Left cardiac atrium (tissue), 4 donors: Measurements from ENCODE around the gene NYAP1. TPM values are rescaled to one million over a fixed set of nuclear protein-coding genes. Genes with fewer than 3 reads are reported as not detected.

Experiments
- ATAC-seq, 2 donors: fragments of 200-7000 bp; cut with Tn5 transposase; one replicate each; pipeline ENCODE4 v1.9.1; 2020; ENCODE audit warnings: mild to moderate bottlenecking in 2 of 2, moderate library complexity in 2 of 2
- DNase-seq: peaks from one replicate; pipeline ENCODE4 v3.0.0-alpha.2; 2020
- intact Hi-C, 2 donors: fragments of 100-400 bp; cut with DNase I; formaldehyde crosslinking; loops; one replicate each; pipeline versions ENCODE4 v1.14.1 to v1.15.1; 2022 to 2023
- total RNA-seq, 2 donors: library from RNA; stranded (reverse); fragmentation: NEBNext Ultra II Directional; extraction: Animal tissue kit (Norgen Biotek cat#: 25700); gene quantifications; one replicate each; pipeline ENCODE4 v1.2.1, GENCODE V29; 2021
- donor health status: DM: no; HTN: yes; CAD: no.
- donor health status: DM: no; HTN: yes; CAD: no; lungs with severe emphysema.
- donor health status: DM: yes; HTN: yes; CAD: no.
- donor health status: Dilated cardiomyopathy.

The NYAP1 gene
- total RNA-seq, 2 donors from 2014 or later: 0.59 to 0.97 TPM

GRCh38 chr7:100476903-100477870 lies 6.5 kb upstream of the NYAP1 start:
- no peak for ATAC-seq
- DNase-seq: no peak
- intact Hi-C loops: loop anchor here in 1 of 2 donors (5.0 kb wide), 2 partner anchors 70 to 215 kb away; partner anchors contain the start of gene GIGYF1

GRCh38 chr7:100477871-100478267 lies 5.9 kb upstream of the NYAP1 start:
- intact Hi-C loops: loop anchor here in 1 of 2 donors (5.0 kb wide), 2 partner anchors 69 to 214 kb away; partner anchors contain the start of gene GIGYF1

GRCh38 chr7:100478958-100479660 lies 4.6 kb upstream of the NYAP1 start, which contains the start of gene TSC22D4:
TSC22D4 (minus strand) TSS chr7:100479214; CDS start chr7:100478038, 1,176 bp downstream.
- DNase-seq (peak; percentile 91), ATAC-seq (peak; percentile 87 to 93)
- intact Hi-C loops: loop anchor here in 1 of 2 donors (5.0 kb wide), 2 partner anchors 68 to 213 kb away; partner anchors contain the start of gene GIGYF1

More at GRCh38 chr7:100477871-100478267, 5.9 kb upstream of the NYAP1 start:
- no peak for ATAC-seq
- no peak for DNase-seq

DNA sequence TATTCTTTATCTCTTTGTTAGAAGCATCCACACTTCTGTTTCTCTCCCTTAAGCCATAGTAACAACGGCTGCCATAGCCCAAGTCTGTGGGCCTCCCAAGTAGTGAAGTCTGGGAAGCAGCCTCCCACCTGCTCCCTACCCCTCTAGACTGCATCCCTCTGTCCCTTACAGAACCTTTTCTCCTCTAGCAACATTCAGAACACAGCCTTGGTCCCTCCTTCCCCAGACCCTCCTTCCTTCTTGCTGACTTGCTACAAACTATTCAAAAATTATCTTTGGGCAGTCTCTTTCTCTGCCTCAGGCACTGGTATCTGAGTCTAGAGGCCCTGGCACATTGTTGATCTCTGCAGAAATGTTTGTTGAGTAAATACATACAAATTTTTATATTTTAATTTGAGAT lies 2.3 kb upstream of the NYAP1 start:
- DNase-seq (no peak), ATAC-seq (no peak)
- intact Hi-C loops: no loop called here

DNA sequence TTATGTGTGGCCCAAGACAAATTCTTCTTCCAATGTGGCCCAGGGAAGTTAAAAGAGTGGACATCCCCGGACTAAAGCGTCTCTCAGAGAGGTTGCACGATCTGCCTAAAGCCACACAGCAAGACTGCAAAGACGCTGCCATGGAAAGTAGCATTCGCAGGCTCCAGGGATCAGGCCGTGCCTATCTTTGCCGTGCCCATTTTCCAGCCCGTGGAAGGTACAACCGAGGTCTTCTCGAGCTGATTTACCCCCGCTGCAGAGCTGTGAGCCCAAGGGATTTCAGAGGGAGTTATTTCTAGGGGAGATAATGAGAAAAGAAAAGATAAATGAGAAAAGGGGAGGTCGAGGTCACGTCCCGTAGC lies 1.0 kb upstream of the NYAP1 start:
- DNase-seq: no peak
- ATAC-seq: no peak
- intact Hi-C loops: no loop called here

GRCh38 chr7:100483090-100483721 lies 521 bp upstream of the NYAP1 start:
- DNase-seq: peak; percentile 74
- intact Hi-C loops: no loop called here
- ATAC-seq: peak; percentile 51 to 60

- ATAC-seq: peak in 1 of 2 donors; percentile 2
- intact Hi-C loops: no loop called here
- DNase-seq: no peak
Observed at GRCh38 chr7:100484673-100485045, 932 bp downstream of the NYAP1 start.

- ATAC-seq (no peak), DNase-seq (no peak)
- intact Hi-C loops: no loop called here
Observed at GRCh38 chr7:100485471-100485876, 1.7 kb downstream of the NYAP1 start.

- no peak for ATAC-seq
Observed at GRCh38 chr7:100486111-100486636, 2.4 kb downstream of the NYAP1 start.

DNA sequence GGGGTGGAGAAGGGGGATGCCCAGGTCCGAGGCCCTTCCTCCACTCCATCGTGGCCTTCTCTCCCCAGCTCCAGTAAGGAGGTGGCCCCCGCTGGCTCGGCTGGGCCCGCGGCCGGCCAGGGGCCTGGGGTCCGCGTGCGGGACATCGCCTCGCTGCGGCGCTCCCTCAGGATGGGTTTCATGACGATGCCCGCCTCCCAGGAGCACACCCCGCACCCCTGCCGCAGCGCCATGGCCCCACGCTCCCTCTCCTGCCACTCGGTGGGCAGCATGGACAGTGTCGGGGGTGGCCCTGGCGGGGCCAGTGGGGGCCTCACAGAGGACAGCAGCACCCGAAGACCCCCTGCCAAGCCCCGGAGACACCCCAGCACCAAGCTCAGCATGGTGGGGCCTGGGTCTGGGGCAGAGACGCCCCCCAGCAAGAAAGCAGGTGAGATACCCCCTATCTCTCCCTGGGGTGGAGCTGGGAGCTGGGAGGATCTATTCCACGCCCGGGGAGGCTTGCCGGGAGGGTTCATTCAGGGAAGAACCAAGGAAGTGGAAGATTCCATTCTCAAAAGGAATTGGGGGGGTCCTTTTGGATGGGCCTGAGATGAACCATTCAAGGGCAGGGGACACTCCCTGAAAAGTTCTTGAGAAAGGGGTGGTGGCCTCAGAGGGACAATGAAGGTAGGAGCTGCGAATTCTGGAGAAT lies 3.2 kb downstream of the NYAP1 start:
- ATAC-seq: no peak
- DNase-seq: no peak
- intact Hi-C loops: no loop called here

More at GRCh38 chr7:100486111-100486636, 2.4 kb downstream of the NYAP1 start:
- intact Hi-C loops: no loop called here
- no peak for DNase-seq

- ATAC-seq (no peak), DNase-seq (no peak)
- intact Hi-C loops: no loop called here
Observed at GRCh38 chr7:100488333-100489095, 4.8 kb downstream of the NYAP1 start.

DNA sequence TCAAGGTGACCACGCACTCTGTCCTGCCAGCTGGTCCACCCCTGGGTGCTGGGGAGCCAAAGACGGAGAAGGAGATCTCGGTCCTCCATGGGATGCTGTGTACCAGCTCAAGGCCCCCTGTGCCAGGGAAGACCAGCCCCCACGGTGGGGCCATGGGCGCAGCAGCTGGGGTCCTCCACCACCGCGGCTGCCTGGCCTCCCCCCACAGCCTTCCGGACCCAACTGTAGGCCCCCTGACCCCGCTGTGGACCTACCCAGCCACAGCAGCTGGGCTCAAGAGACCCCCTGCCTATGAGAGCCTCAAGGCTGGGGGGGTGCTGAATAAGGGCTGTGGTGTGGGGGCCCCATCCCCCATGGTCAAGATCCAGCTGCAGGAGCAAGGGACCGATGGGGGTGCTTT lies 5.4 kb downstream of the NYAP1 start:
- ATAC-seq (no peak), DNase-seq (peak; percentile 18)
- intact Hi-C loops: no loop called here

DNA sequence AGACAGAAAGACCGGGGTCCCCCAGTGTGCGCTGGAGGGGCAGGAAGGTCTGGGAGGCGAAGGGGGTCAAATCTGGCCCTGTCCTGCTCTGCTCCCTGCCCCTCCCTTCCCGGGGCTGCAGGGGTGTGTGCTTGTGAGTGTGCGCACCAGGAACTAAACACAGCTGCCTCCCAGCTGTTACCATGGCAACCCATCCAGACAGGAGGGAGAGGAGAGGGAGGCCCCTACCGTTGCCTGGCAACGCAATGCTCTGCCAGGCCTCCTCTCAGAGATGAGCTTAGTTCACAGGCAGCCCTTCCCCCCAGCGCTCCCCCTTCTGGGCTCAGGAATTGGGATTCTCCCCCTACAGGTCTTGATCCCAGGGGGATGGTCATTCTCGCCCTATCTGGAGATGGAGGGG lies 6.1 kb downstream of the NYAP1 start:
- ATAC-seq: peak in 1 of 2 donors; percentile 42

GRCh38 chr7:100490483-100491191 lies 6.9 kb downstream of the NYAP1 start:
- DNase-seq (no peak), ATAC-seq (no peak)
- intact Hi-C loops: no loop called here

More for the DNA sequence above, 6.1 kb downstream of the NYAP1 start:
- intact Hi-C loops: no loop called here
- no peak for DNase-seq

DNA sequence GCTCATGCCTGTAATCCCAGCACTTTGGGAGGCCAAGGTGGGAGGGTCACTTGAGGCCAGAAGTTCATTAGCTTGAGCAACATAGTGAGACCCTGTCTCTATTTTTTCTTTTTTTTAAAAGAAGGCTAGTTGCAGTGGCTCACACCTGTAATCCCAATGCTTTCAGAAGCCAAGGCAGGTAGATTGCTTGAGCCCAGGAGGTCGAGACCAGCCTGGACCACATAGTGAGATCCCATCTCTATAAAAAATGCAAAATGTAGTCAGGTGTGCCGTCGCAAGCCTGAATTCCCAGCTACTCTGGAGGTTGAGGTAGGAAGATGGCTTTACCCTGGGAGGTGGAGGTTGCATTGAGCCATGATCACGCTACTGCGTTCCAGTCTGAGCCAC lies 7.5 kb downstream of the NYAP1 start:
- no peak for ATAC-seq
- intact Hi-C loops: no loop called here

GRCh38 chr7:100492738-100493475 lies 9.2 kb downstream of the NYAP1 start:
- no peak for DNase-seq
- intact Hi-C loops: no loop called here
- no peak for ATAC-seq

More for the DNA sequence above, 7.5 kb downstream of the NYAP1 start:
- DNase-seq: no peak
